HL-60 (cell line): ENCODE results near the gene RUNX1.

Experiments used
- DNase-seq, 2 experiments: peaks; one replicate each; pipeline ENCODE4 v3.0.0-alpha.2; 2010 to 2020; ENCODE audit warnings: low read depth in 1 of 2, low spot score in 1 of 2
- H3K27ac ChIP-seq: fragments of 250-450 bp; sonication (Bioruptor Pico); replicated peaks from 2 replicates; pipeline ENCODE4 v1.5.1; 2020; ENCODE audit warnings: mild to moderate bottlenecking, moderate library complexity
- H3K27me3 ChIP-seq: fragments of 250-450 bp; sonication (Bioruptor Pico); 2 replicates; pipeline ENCODE4 v1.5.1; 2021; ENCODE audit warnings: mild to moderate bottlenecking, moderate library complexity; ENCODE audit not compliant: insufficient read depth, poor library complexity, severe bottlenecking
- H3K4me3 ChIP-seq: replicated peaks from 2 replicates; pipeline ENCODE4 v1.5.1; 2011; ENCODE audit warnings: mild to moderate bottlenecking, control low read depth, low read length; ENCODE audit not compliant: insufficient read depth
- GABPA ChIP-seq: IDR thresholded peaks from 2 replicates; pipeline ENCODE4 v1.6.1; 2012; ENCODE audit warnings: low read depth
- POLR2AphosphoS5 ChIP-seq: IDR thresholded peaks from 2 replicates; pipeline ENCODE4 v1.6.1; 2012; ENCODE audit warnings: low read depth
- REST ChIP-seq: IDR thresholded peaks from 2 replicates; pipeline ENCODE4 v1.6.1; 2012; ENCODE audit warnings: low read depth; ENCODE audit not compliant: insufficient replicate concordance
- SPI1 ChIP-seq: IDR thresholded peaks from 2 replicates; pipeline ENCODE4 v1.6.1; 2012; ENCODE audit warnings: low read depth, mild to moderate bottlenecking, borderline replicate concordance
- TF ChIP-seq, protein P1 (sequence below): IDR thresholded peaks from one replicate; pipeline ENCODE4 v1.5.1; 2011; ENCODE audit warnings: low read length, control low read depth, inconsistent platforms; ENCODE audit not compliant: insufficient read depth

RUNX1 gene

DNA sequence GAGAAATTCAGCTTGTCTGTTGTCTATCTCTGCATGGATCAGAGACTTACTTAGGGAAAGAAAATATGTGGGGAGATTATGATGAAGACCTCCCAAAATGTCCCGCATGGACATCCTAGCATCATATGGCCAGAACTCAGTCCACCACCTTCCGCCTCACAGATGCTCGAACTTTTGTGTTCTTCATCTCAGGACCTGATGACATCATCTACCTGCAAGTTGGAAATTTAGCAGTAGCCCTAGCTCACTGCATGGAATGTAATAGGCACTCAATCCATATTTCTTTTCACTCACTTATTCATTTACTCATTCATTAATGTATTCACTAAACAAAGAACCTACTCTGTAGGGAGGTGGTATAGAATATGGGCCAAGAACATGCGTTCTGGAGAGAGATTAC, 283.5 kb downstream of the RUNX1 start:
- no peak overlapping the region for H3K4me3 ChIP-seq
- no peak for DNase-seq
- no peak for TF ChIP-seq REST
- TF ChIP-seq, protein P1, sequence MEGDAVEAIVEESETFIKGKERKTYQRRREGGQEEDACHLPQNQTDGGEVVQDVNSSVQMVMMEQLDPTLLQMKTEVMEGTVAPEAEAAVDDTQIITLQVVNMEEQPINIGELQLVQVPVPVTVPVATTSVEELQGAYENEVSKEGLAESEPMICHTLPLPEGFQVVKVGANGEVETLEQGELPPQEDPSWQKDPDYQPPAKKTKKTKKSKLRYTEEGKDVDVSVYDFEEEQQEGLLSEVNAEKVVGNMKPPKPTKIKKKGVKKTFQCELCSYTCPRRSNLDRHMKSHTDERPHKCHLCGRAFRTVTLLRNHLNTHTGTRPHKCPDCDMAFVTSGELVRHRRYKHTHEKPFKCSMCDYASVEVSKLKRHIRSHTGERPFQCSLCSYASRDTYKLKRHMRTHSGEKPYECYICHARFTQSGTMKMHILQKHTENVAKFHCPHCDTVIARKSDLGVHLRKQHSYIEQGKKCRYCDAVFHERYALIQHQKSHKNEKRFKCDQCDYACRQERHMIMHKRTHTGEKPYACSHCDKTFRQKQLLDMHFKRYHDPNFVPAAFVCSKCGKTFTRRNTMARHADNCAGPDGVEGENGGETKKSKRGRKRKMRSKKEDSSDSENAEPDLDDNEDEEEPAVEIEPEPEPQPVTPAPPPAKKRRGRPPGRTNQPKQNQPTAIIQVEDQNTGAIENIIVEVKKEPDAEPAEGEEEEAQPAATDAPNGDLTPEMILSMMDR, result no peak
- TF ChIP-seq POLR2AphosphoS5, result no peak
- no peak for TF ChIP-seq GABPA
- TF ChIP-seq SPI1, result no peak
- no peak overlapping the region for H3K27ac ChIP-seq
- H3K27me3 ChIP-seq, result no peaks in the 10 kb centered on the region

GRCh38 chr21:34764715-34765284, 284.3 kb downstream of the RUNX1 start:
- H3K4me3 ChIP-seq, result no peak overlapping the region
- no peak for DNase-seq
- TF ChIP-seq POLR2AphosphoS5 (no peak), GABPA (no peak)
- H3K27me3 ChIP-seq, result no peaks in the 10 kb centered on the region
- H3K27ac ChIP-seq, result no peak overlapping the region

DNA sequence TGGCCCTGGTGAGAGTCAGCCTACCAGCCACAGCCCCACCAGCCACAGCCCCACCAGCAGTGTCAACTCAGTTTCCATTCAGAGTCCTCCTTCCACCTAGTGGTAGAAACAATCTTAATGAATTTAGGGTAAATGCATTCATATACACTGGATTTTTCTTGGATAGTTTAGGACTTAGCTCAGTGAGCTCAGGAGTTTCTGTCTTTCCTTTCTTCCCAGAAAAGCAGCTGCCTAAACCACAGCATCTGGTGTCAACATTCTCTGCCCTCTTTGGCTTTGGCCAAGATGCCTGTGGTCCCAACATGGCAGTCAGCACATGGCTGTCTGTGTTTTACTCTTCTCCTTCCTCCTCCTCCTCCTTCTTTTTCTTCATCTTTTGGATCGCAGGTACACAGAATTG, 286.3 kb downstream of the RUNX1 start:
- no peak for DNase-seq
- Histone ChIP-seq H3K27me3 (no peaks in the 10 kb centered on the region), H3K27ac (no peak overlapping the region), H3K4me3 (no peak overlapping the region)
- TF ChIP-seq, protein P1, result no peak
- TF ChIP-seq POLR2AphosphoS5, result no peak
- TF ChIP-seq GABPA, result no peak
- TF ChIP-seq REST, result no peak
- TF ChIP-seq SPI1, result no peak

DNA sequence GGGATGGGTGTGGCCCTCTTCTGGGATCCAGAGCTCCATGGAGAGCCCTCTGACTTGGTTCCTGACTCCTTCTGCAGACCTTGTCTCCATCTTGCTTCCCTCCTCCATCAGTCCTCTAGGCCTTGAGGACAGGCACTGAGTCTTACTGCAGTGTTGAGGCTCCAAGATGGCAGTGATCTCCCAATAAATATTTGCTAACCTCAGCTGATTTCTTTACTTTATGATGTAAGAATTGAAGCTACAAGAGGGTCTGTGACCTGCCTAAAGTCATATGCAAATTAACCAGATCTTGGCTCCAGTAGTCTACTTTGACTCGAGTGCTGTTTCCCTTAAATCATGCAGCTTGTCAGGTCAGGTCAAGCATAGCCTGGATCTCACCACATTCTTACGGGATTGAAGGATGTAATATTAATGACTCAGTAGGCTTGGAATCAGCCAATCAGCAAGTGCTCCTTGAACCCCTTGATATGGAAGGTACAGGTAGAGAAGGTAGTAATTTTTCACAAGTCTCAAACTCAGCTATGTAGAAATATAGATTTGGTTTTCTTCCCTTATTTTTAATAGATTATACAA, 287.3 kb downstream of the RUNX1 start:
- Histone ChIP-seq H3K27ac (no peak overlapping the region), H3K4me3 (no peak overlapping the region), H3K27me3 (peaks cover 2% of the 10 kb centered on the region)
- no peak for TF ChIP-seq GABPA
- TF ChIP-seq, protein P1, result no peak
- TF ChIP-seq POLR2AphosphoS5, result no peak
- TF ChIP-seq SPI1, result no peak
- no peak for TF ChIP-seq REST
- DNase-seq, result no peak
